NCI-H1436 (cell line): ENCODE measurements around the gene AMBP.

ENCODE experiments used
- DNase-seq: peaks from one replicate; lab custom pipeline; 2025; lab: John Stamatoyannopoulos, UW

Gene AMBP

DNA sequence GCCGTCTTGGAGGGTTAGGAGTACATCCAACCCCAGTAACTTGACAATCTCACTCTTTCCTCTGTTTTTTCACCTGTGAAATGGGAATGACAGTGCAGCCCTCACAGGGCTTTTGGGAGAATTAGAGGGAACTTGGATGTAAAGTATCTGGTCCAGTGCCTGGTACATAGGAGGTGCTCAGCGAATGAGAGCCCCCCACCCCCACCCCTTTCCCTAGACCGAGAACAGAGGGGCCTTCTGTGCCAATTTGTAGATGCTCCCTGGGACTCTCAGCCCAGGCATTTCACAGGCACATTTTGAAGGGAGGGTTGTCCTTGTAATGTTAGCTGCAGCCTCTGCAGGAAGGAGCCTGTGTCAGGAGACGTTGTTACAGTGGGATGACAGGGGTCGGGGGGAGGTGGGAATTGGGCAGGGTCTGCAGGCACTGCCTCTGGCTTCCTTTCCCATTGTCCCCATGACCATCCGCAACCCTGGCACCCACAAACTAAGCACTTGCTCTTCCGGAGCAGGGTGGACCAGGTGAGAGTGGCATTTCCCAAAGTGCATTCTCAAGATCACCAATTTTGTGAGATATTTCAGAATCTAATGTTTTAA lies 47.0 kb downstream of the AMBP start:
- DNase-seq = no peak

DNA sequence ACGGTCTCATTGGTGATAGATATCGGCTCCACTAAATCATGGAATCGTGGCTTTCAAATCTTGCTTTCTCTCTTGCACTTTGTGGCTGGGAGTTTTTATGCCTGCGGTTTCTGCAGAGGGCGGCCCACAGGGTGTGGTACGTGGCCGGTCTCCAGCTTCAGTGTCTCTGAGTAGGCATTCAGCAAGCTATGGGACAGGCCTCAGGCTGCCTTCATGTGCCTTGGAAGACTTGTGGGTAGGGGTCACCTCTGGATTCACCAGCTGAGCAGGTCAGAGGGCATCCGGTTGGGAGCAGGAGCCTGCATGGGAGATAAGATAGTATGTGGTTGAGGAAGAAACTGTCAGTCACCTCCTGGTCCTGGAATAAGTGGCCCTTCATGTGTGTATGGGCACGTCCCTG lies 47.7 kb downstream of the AMBP start:
- no peak for DNase-seq

DNA sequence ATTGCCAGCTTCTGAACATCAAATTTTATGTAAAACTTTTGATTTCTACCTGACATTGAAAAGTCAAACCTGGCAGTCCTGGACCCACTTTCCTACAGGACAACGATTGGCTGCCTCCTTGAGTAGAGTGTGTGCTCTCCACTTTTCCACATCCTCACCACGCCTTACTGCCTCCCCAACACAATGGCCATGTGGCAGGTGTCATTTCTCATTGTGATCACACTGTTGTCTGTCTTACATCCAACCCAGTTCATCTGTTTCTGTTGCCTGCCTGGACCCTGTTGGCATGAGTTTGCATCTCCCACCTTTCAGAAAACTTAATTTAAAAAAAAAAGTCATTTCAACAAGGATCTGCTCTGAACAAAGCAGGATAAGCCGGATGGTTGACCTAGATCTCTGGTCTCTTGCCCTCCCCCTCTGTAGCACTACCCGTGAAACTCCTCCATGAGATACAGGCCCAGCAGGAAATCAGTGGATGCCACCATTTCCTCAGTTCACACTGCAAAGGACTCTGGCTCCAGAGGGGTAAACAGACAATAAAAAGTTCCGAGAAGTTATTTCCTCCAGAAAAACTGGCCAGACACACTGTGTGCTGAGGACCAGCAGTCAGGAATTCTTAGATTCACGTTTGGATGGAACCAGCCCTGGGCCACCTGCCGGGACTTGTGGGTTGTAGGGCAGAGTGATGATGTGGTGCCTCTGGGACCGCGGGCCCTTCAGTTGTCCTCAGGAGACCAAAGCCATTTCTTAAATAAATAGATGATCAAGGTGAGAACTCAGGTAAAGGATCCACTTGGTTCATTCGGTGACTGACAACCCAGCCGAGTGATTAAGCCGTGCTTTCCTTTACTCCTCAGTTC lies 48.6 kb downstream of the AMBP start:
- DNase-seq = no peak

DNA sequence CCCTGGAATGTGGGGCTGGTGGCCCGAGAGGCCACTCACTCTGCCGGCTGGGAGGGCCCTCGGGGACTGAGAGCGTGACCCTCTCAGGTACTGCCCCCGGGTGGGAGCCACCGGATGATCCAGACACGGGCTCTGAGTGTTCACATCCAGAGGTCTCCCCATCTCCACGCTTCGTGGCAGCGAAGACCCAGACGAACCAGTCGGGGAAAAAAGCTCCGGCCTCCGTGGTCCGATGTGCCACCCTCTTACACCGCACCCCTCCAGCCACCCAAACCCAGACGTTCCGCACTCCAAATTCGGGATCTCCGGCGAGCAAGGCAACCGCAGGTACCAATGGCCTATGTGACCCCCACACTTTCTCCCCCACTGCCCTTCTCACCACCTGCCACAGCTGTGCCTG lies 49.5 kb downstream of the AMBP start:
- DNase-seq = no peak

DNA sequence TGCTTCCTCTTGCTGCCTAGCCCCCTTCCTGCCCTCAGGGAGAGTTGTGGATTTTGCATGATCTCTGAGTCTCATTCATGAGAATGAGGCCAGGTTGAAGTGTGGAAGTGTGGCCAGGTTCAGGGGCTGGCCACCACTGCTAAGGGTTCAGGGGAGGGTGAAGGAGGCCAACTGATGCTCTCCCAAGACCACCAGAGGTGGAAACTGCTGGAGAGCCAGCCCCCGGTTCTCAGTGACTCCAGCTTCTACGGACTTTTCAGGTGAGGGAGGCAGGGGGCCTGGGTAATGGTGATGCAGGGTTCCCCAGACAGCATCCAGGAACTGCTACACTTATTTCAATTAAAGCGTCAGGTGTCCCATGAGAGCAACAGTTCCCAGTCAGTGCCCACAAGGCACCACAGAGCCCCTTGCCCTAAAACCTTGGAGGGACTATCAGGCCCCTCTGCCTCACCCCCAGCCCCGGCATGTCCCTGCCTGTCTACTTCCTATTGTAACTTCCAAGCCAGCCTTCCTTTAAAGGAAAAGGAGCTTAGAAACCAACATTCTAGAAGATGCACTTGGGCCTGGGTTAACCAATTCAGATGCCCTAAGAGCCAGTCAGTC lies 50.1 kb downstream of the AMBP start:
- no peak for DNase-seq

DNA sequence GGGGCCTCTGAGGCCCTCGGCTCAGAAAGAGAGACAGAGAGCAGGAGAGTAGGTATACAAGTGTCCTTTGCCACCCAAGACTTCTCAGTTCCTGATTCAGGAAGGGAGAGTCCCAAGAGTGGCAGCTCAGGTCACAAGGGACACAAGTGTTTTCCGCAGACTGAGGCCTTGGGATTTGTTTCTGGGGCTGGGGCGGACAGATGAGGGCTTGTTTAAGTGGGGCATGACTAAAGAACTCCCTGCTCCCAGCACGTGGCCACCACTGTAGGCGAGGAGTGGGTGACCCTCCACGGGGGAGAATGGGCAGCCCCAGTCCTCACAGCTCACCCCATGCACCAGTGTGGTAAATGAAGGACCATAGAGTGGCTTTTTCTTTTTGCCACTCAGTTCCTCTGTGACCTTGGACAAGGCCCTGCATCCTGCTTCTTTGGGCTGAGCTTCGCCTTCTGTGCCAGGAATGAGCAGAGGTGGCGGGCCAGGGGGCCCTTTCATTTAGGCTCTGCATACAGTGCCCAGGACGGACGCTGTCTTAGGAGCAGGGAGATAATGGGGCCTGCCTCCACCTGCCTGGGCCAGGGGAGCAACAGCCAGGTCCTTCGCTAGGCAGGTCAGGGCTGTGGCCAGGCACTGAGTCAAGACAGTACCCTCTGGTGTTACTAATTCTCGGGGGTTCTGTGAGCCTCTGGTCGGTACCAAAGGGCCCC lies 50.8 kb downstream of the AMBP start:
- DNase-seq = no peak

DNA sequence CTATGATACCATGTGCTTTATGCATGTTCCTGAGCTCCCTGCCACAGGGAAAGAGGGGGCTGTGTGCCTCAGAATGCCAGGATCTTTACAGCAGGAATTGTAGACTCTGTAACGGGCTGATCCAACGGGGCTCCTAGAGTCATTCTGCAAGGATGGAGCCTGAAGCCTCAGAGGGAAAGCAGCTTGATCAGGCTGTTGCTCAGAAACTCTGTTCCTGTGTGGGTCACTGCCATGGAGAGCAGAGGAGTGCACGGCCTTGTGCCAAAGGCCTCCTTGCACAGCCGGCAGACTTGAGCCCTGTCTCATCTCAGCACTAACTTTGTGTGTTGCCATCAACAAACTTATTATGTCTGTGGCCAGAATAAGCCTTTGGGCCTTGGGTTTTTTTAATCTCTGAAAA lies 51.8 kb downstream of the AMBP start:
- no peak for DNase-seq

DNA sequence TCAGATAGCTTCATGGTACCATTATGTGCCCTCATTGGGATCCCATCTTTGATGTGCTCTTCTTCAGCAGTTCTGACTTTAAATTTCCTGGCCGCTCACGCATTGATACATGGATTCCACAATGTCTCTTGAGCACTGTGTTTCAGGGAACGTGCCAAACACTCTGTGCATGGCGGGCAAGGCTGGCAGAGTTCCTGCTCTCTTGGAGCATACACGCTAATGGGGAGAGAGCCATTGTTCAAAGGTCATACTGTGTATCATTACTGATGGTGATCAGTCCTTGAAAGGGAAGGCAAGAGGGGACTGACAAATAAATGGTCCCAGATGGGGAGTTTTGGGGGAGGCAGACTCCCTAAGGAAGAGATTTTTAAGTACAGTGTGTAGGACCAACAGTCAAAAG lies 52.3 kb downstream of the AMBP start:
- no peak for DNase-seq

DNA sequence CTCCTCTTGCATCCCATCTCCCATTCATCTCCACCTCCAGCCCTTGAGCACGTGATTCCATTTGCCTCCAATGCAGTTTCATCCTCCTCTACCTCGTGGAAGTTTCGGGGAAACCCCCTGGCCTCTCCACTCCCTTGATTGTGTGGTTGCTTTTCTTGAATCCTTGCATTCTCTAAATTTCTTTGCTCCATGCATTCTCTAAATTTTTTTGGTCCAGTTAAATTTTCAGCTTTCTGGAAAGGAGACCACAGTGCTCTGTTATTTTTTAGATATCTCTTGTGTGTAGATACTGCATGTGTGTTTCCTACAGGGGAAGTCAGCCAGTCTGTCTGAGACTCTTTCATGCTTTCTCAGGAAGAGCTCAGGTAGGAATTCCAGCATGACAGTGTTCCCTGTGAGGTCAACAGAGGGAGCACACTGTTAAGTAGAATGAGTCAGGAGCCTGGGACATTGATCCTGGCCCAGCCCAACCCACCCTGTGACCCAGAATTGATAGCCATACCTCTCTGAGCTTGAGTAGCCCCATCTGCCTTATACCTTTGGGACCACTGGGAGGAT lies 52.8 kb downstream of the AMBP start:
- no peak for DNase-seq

DNA sequence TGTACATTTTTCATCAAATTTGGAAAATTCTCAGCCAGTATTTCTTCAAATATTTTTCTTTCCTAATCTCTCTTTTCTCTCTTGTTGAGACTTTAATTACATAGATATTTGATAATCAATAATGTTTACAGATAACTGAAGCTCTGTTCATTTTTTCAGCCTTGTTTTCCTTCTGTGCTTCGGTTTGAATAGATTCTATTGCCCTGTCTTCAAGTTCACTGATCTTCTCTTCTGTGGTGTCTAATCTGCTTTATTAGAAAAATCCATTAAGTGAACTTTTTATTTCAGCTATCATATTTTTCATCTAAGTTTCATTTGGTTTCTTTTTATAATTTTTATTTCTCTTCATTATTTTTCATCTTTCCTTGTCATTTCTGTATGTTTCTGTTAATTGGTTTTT lies 54.1 kb downstream of the AMBP start:
- no peak for DNase-seq

DNA sequence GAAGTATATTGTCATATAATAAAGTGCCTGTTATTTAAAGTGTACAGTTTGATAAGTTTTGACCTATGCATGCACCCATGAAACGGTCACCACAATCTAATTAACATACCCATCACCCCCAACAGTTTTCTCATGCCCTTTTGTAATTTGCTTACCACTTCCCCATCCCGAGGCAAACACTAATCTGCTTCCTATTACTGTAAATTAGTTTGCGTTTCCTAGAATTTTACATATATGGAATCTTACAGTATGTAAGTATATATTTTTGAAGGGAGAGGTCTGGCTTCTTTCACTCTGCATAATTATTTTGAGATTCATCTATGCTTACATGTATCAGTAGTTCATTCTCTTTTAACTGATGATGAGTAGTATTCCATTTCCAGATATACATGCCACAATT lies 56.5 kb downstream of the AMBP start:
- DNase-seq = no peak

DNA sequence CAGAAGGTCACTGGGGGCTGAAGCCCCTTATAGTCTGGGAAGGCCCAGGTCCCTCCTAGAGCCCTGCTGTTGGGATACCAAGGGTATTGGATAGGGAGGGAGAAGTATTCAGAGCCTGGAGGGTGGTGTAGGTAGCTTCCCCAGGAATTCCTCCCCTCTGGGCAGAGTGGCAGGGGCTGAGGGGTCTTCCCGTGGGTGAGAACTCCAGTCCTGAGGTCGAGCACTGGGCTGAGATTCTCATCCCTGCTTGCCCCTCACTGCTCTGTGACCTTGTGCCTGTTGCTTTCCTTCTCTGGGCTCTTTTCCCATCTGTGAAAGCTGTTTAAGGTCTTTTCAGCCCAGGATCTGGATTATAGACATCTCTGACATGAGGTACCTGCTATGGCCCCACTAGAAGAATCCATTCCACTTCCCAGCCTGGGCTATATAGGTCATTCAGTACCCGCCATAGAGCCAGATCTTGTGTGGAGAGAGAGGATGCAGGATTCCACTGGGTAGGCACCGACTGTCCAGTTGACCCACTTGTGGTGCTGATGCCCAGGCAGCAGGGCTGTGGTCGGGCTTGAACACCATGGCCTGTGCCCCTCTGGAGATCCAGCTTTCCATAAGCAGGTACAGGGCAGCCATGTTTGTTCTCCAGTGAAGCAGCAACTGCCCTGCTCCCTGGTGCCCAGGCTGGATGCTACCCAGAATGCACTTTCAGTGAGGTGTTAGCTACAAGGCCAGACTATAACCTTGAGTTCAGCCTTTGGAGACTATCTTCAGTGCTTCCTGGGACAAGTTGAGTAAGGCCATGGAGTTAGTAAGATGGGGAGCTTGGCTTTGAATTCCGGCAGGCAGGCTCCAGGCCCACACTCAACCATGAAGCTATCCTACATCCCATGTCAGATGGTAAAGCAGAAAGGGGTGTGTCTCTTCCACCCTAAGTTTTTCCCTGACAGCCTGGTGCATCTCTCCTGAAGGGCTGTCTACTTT lies 60.1 kb downstream of the AMBP start:
- DNase-seq = no peak

DNA sequence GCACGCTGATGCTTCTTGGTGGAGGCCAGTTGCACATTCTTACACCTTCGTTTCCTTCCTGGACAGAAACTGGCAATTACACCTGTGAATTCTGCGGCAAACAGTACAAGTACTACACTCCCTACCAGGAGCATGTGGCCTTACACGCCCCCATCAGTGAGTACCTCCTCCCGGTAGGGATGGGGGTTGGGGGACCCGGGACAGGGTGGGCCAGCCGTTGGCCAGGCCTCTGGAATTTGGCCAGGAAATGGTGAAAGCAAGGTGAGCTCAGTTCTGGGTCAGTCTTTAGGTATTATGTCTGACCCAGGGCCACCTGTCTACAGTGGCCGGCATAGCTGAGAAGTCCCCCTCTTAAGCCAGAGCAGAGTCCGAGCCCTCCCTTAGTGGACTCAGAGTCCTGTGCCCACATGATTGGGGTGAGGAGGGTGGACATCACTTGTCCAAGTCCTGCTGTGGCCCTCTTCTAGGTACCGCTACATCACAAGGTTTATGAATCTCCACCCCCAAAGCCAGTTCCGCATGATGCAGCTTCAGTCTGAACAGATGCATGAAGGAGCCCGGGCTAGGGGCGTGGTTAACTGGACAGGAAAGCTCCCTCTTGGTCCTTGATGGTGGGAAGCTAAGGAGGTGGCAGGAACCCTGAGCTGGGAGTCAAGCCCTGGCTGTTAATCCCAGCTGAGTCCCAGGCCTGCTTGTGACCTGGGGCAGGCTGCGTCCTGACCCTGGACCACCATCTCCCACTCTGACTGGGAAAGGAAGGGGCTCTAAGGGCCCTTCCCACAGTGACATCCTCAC lies 61.3 kb downstream of the AMBP start:
- DNase-seq = no peak

DNA sequence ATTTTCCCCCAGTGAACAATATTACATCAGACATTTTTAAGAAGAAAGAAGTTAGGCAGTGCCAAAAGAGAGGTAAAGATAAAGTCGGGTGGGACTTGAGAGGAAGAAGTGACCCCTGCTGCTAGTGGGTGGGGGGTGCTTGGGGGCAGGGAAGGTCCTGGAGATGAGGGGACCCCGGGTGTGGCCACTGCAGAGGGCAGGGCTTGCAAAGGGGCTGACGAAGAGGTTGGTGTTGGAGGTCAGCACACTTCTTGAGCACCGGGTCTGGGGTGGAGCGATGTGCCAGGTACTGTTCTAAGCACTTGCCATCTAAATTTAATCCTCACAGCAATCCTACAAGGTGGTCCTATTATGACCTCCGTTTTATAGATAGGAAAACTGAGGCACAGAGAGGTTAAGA lies 62.0 kb downstream of the AMBP start:
- DNase-seq = no peak

DNA sequence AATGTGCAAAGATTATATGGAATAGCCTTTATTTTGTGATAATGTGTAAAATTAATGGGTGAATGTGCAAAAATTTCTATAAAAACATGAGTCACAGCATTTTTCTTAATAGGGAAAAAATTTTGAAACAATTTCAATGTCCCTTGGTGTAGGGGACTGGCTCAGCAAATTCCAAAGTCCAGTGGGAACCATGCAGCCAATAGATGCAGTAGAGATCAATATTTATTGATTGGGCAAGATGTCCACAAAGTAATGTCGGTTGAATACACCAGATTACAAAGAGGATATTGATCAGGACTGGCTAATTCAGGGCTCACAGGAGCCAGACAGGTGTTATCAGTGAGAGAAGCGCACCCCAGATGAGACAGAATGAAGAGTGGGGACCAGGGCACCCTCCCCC lies 62.5 kb downstream of the AMBP start:
- DNase-seq = no peak

DNA sequence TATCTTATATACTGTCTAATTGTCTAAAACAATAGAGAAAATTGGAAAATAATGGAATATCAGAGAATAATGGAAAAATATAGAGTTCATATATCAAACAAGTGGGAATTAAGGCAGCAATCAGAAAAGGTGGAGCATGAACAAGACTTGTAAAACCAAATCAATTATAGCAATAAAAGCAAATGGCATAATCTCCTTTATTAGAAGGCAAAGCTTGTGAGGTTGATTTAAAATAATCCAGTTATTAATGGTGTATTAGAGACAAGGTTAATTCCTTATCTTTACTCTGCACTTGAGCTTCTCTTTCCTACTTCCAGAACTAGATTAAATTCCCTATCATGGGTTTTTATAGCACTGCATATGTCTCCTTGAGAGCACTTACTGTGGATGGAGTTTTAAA lies 64.1 kb downstream of the AMBP start:
- no peak for DNase-seq

DNA sequence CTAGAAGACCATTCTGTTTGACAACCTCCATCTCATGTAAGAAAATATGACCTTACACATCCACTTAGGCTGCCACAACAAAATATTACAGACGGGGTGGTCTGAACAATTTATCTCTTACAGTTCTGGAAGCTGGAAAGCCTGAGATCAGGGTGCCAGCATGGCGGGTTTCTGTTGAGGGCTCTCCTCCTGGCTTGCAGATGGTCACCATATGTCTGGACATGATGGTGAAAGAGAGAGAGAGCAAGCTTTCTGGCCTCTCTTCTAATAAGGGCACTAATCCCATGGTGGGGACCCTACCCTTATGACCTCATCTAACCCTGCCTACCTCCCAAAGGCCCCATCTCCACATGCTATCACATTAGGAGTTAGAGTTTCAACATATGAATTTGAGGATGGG lies 66.0 kb downstream of the AMBP start:
- DNase-seq = no peak

DNA sequence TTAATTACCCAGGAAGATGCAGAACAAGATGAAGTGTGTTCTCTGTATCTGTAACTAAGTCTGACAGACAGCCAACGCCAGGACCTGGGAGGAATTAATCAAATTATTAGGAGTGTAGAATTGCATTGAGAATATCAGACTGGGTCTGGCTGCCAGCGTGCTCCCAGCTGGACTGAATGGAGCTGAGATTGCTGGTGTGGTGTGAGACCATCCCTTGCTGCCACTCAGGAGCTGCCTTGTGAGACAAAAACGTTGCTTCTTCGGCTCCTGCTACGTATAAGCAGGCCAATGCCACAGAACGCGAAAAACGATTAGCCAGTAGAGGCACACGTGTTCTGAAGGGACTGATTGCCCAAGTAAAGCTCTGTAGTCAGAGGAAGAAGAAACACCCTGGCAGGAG lies 66.8 kb downstream of the AMBP start:
- no peak for DNase-seq
